ENCODE data around the gene KCTD19.
A peak's percentile ranks its signal among the peaks of the same experiment; 100 is the strongest.

Gene KCTD19

DNA sequence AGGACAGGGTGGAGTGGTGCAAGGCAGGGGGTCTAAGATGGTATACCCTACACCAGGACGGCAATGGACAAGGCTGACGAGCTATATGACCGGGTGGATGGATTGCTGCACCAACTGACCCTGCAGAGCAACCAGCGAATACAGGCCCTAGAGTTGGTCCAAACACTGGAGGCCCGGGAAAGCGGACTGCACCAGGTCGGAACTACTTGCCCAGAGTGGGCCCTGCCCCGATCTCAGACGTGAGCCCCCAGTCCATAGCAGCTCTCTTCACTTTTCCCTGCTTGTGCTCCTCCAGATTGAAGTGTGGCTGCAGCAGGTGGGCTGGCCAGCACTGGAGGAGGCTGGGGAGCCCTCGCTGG is 44.1 kb downstream of the KCTD19 start:
- DNase-seq: no peak

DNA sequence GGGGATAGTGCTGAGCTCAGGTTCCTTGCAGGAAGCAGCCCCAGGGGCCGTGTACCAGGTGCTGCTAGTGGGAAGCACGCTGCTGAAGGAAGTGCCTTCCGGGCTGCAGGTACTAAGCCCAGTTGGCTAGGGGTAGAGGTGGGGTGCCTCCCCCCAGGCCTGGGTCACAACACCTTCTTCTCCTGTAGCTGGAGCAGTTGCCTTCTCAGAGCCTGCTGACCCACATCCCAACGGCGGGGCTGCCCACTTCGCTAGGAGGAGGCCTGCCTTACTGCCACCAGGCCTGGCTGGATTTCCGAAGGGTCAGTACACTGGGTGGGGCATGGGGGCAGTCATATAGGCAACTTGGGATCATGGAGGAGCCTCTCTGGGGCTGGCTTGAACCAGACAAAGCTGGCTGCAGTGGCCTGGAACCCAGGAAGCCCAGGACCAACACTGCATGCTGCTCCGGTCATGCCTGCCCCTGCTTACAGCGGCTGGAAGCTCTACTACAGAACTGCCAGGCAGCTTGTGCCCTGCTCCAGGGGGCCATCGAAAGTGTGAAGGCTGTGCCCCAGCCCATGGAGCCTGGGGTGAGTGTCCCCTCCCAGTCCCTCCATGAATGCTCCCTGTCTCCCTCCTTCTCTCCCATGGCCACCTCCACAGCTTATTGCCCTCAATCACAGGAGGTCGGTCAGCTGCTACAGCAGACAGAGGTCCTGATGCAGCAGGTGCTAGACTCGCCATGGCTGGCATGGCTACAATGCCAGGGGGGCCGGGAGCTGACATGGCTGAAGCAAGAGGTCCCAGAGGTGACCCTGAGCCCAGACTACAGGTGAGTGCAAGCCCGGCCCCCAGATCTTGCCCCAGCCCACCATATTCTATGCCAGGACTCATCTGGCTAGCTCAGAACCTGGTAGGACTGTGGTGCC is 44.8 kb downstream of the KCTD19 start:
- no peak for DNase-seq

DNA sequence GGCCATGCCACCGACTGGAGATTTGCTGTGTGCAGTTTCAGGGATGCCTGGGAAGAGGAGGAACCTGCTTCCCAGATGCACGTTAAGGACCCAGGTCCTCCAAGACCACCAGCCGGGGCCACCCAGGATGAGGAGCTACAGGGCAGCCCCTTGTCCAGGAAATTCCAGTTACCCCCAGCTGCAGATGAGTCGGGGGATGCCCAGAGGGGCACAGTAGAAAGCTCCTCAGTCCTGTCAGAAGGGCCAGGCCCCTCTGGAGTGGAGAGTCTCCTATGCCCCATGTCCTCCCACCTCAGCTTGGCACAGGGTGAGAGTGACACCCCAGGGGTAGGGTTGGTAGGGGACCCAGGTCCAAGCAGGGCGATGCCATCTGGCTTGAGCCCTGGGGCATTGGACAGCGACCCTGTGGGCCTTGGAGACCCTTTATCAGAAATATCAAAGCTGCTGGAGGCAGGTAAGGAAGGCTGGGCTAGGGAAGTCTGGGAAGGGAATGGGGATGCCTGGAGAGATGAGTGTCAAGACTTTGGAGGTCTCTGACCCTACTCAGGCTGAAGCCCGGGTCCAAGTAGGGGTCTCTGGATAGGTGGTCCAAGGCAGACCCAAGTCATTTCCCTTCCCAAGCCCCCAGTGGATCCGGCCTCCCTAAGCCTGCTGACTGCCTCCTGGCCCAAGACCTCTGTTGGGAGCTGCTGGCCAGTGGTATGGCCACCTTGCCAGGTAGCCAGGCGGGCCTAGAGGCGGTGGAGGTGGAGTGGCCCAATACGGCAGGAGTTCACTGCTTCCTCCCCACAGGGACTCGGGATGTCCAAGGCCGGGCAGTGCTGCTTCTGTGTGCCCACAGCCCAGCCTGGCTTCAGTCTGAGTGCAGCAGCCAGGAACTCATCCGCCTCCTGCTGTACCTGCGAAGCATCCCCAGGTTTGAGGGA is 46.2 kb downstream of the KCTD19 start:
- no peak for DNase-seq

DNA sequence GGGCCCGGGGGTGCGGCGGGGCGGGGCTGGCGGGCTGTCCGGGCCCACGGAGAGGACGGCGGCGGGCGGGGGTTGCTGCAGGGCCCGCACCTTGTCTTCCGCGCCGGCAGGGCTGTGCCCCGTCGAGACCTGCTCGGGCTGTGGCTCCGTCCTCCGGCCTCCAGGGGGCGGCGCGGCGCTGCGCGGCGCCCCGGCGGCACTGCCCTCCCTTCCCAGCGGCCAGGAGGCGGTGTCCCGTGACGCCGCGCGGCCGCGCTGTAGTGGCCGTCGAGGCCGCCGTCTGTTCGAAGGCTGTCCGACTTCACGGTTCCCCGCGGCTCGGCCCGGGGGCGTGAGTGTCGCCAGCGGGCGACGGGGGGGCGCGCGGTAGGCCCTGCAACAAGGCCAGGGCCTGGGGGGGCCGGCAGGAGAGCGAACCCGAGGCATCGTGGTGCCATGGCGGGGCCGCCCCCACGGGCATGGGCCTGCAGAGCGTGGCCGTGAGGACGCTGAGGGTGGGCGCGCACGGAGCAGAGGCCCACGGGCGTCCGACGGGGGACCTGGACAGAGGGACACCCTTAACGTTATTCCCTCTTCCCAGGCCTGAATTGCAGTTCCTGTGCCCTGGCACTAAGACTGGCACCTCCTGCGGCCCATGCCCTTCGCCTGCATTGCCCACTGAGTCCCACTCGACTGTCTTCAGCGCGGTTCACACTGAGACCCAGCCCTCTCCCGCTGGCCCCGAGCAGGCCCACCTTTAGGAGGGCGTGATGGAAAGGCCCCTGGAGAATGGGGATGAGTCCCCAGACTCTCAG is 47.0 kb downstream of the KCTD19 start, which contains the start of gene PLEKHG4:
Gene PLEKHG4, plus strand, starts transcription at position 237 of the 794 bp plus-strand sequence. Its CDS starts 513 bp downstream, at position 750.
- DNase-seq: peak; percentile 84

DNA sequence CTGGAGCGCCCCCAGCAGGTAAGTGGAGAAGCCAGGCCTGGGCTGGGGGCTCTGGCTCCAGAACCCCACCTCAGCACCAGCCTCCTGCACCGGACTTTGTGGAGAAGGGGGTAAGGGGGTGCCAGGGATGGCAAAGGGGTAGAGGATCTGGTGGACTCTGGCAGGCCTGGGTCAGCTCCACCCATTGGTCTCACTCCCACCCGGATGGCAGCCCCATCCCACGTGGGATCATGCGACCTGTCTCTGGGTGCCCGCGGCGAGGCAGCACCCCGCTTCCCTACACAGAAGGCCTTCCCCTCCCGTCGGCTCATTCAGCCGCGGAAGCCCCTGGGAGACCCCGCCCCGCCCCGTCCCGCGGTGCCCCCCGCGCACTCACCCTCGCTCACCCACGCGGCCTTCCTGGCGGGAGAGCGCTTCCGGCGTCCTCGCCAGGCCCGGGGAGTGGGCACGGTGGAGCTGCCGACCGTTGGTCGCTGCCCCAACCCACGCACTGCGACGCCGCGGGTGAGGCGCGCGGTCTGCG is 47.7 kb downstream of the KCTD19 start:
- peak; percentile 60 for DNase-seq

DNA sequence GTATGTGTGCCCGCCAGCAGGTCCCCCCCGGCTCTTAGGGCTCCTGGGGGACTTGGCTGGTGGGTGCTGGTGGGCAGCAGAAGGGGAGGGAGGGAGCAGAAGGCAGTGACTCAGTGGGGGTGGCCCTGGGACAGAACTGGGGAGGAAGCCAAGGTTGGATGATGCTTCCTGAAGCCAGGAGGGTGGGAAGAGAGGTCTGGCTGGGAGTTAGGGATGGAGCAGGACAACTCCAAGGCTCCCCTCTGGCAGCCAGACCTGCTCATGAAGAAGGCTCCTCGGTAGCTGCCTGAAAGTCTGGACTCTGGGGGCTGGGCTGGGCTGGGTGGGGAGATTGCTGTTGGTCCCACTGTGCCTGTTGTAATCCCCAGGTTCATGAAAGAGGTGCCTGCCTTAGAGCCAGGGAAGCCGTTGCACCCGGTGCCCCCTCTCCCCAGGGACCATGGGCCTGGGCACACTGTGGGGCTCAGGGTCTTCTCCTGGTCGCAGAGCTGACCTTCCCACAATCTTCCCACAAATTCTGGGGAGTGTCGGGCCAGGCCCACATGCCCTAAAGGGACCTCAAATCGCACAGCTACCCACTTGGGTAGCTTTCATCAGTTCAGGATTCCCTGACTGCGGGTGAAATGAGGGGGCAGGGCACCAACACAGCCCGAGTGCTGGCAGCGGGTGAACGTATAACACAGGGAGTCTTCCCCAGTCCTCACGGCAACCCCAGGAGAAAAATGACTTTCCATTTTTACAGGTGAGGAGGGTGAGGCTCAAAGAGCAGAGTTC is 48.4 kb downstream of the KCTD19 start:
- no peak for DNase-seq

DNA sequence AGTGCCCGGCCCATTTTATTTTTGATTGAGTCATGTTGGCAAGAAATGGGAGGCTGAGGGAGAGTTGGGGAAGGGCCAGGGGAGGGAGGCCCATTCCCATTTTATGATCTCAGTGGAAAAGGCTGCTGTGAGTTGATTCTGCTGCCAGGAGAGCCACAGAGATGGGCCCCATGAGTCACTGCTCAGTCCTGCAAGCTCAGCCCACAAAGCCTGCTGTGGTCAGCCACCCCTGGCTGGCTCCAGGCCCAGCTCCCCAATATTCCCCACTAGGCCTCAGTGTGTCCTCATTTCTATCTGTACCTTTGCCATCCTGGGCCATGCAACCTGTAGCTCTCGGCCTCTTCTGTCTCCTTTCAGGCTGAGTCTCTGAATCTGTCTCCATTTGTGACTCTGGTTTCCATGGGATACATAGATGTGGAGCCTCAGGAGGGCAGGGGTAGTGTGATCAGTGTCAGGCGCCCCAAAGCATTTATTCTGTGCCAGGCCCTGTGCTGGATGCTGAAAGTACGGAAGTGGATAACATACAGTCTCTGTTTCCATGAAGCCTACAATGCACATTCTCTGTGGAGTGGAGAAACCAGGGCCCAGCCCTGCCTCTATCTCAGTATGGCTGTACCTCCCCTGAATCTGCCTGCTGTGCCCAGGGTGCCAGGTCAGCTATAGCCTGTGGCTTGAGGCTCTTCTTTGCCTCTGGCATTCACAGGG is 49.1 kb downstream of the KCTD19 start:
- DNase-seq: no peak

DNA sequence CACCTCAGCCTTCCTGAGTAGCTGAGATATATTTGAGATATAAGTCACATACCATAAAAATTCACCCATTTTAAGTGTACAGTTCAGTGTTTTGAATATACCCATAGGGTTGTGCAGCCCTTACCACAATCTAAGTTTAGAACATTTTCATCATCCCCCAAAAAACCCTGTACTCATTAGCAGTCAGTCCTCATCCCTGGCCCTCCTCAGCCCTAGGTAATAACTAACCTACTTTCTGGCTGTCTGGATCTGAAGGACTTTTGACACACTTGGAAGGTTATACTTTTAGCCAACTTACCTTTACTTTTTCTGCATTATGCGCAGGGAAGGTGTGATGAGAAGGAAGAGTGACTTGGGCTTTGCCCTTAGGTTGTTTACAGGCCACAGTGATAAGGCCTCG is 51.2 kb downstream of the KCTD19 start:
- no peak for DNase-seq

DNA sequence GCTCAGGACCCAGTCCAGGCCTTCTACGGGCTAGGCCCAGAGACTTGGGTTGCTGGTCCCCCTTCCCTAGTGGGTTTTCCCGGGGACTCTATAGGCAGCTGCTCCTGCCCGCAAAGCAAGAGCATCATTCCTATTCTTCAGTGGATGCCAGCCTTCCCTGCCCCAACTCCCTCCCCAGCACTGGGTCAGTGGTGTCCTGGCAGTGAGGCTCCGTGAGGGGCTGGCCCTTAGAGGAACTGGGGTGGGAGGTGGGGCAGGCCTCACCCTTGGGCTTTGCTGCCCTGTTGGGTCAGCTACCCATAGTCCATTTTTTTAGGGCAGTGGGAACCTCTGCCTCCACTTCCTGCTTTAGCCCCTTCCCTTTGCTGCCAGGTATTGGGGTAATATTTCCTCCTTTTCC is 55.1 kb downstream of the KCTD19 start:
- no peak for DNase-seq

DNA sequence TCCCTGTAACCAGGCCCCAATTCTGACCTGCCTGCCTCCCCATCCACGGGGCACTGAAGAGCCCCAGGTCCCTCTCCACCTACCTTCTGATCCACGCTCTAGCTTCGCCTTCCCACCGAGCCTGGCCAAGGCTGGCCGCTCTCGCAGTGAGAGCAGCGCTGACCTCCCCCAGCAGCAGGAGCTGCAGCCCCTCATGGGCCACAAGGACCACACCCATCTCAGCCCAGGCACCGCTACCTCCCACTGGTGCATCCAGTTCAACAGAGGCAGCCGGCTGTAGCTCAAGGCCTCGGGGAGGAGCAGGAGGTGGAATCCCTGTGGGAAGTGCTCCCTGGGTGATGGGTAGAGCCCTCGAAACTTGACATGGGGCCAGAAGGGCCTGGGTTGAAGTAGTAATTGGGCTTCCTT is 55.6 kb downstream of the KCTD19 start:
- DNase-seq: no peak

DNA sequence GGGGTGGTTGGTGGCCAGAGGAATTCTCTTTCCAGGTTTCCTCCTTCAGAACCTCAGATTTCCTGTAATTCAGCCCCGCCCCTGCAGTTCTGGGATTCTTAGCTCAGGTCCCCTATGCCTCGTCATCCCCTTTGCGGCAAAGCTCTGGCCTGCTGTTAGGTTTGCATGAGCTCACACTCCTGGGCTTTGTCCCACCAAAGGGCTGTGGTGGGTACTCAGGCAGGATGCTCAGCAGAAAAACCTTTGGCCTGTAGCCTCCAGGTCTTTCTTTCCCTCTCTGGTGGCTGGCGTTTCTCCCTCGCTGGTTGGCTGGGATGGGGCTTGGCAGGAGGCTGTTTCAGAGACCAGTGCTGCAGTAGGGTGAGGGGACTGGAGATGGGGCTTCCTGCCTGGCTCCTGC is 56.8 kb downstream of the KCTD19 start:
- no peak for DNase-seq

DNA sequence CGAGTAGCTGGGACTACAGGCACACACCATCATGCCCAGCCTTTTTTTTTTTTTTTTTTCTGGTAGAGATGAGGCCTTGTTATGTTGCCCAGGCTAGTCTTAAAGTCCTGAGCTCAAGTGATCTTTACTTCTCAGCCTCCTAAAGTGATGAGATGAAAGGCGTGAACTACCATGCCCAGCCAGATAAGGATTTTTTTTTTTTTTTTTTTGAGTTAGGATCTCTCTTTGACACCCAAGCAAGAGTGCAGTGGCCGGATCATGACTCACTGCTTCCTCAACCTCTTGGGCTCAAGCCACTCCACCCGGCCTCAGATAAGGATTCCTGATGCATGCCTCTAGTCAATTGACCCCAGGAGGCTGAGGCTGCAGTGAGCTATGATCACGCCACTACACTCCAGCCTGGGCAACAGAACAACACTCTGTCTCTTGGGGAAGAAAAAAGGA is 58.4 kb downstream of the KCTD19 start:
- DNase-seq: no peak

DNA sequence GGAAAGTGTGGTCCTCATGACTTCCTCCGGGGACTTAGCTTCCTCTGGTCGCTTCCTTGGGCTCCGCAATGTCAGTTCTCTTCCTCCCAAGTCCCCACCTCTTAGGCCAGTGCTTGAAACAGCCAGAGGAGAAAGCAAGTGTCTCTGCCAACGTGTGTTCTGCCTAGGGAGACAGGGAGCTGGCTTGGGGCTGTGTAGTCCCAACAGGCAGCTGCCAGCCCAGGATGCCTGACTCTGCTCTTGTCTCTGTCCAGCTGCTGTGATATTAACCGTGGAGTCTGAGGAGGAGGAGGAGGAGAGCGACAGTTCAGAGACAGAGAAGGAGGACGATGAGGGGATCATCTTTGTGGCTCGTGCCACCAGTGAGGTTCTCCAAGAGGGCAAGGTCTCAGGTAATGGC is 60.7 kb downstream of the KCTD19 start:
- no peak for DNase-seq

DNA sequence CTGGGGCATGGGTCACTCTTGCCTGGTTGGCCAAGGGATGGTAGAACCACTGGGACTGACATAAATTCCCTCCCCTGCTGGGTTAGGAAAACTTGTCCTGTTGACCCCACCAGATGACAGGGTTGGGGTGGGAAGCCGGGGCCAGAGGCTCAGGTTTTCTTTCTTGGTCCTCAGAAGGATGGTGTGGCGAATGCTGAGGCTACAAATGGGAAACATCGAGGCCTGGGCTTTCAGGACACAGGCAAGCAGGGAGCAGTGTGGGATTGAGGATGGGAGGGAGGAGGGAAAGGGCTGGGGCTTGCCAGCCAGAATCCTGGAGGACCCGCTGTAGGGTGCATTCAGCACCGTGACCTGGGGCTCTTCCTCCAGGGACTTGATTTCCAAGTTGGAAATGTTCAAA is 61.7 kb downstream of the KCTD19 start:
- DNase-seq: no peak

DNA sequence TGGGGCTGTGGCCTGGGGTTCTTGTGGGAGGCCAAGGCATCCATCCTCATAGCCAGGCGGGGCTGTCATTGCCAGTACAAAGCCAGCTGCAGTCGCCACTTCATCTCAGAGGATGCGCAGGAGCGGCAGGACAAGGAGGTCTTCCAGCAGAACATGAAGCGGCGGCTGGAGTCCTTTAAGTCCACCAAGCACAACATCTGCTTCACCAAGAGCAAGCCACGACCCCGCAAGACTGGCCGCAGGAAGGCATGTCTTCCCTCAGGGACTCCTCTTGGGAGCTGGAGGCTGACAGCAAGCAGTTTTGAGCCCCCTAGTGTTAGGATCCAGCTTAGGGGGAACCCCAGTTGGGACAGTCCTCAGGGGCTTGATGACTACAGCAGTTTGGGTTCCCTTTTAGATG is 62.3 kb downstream of the KCTD19 start:
- DNase-seq: no peak

DNA sequence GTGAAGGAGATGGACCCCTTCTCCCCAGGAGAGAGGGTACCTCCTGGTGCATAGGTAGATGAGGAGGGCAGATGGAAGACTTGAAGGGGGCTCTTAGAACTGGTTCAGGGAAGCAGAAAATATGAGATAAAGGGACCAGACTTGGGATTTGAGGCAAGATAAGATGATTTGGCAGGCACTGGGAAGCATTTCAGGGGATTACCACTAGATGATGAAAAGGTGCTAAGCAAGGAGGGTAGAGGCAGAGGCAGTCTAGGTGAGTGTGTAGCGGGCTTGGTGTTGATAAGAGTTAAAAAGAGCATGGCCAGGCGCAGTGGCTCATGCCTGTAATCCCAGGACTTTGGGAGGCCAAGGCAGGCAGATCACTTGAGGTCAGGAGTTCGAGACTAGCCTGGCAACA is 63.3 kb downstream of the KCTD19 start:
- DNase-seq: no peak

DNA sequence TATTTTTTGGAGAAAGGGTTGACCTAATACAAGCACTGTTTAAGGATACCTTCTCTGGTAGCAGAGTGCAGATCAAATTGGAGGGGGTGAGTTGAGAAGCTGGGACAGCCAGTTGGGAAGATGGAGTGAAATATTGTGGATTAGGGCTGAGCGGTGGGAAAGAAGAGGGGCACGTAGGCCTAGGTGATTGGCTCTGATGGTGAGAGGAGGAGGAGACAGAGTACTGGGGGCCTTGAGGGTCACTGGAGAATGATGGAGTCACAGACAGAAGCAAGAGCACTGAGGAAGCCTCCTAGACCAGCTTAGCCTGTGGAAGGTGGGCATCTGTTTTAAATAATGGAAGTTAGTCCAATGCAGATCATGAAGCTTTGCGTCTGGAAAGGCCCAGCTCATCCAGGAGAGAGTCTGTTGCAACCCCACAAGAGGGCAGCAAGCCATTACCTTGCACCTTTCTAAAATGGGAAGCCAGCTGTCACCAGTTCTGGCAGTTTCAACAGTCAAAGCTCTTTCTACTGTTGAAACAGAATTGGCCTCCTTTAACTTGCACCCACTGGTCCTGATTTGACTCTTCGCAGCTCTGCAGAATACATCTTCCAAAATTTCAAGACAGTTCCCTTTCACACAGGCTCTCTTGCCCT is 66.0 kb downstream of the KCTD19 start:
- DNase-seq: peak; percentile 25

DNA sequence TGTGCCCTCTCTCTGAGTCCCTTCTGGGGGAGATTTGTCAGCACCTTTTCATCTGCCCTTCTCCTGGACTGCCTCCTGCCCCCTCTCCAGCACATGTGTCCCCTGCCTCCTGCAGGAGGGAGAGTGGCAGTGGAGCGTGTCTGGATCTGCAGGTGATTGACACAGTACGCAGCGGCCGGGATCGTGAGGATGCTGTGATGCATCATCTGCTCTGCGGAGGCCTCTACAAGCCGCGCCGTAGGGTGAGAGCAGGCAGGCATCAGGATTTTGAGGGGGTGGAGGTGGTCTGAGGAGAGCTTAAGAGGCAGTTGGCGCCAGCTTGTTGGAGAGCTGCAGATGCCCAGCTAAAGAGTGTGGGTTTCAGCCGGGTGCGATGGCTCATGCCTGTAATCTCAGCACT is 66.8 kb downstream of the KCTD19 start:
- no peak for DNase-seq

DNA sequence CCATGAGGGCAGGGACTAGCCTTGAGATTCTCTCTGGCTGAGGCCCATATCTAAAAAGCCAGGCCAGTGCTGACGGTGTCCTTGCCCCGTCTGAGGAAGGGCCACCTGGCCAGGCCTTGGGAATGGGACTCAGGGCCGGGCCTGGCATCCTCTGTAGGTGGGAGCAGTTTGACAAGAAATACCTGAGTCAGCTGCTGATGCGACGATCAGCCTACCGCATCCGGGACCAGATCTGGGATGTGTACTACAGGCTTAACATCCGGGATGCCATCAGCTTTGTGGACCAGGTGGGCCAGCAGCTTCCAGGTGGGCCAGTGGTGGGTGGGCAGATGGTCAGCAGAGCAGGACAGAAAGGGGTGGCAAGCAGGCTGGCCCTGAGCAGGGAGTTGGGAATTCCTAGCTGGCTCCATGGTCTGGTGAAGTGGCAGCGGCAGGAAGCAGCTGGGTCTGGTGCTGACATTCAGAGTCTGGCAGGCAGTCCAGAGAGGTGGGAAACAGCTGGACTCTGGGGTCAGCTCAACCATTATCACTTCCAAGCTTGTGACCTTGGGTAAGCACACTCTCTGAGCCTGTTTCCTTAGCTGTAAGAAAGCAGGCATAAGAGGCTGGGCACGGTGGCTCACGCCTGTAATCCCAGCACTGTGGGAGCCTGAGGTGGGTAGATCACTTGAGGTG is 68.2 kb downstream of the KCTD19 start:
- no peak for DNase-seq

All from activated naive CD4-positive, alpha-beta T cell treated with Interleukin-2 at 50 U/mL for 16 hours (primary cell).